SU-DHL-6 (cell line): ENCODE measurements around the gene MELK.

Experiments used
- H2AFZ ChIP-seq: fragments of 200-600 bp; sonication (generic); 2 replicates; pipeline ENCODE4 v1.6.1; 2014; ENCODE audit warnings: low read depth, mild to moderate bottlenecking, moderate library complexity, mixed read lengths, antibody characterized with exemption, low read length; ENCODE audit not compliant: severe bottlenecking
- H3F3A ChIP-seq: fragments of 200-600 bp; shearing (Covaris generic); 2 replicates; pipeline ENCODE4 v1.6.0; 2016; ENCODE audit warnings: antibody characterized with exemption, mild to moderate bottlenecking; ENCODE audit not compliant: insufficient read depth
- H3K27ac ChIP-seq: fragments of 200-600 bp; sonication (generic); 2 replicates; pipeline ENCODE4 v1.5.1; 2016; ENCODE audit warnings: low read depth, mild to moderate bottlenecking, low read length, moderate library complexity, mixed read lengths
- H3K27me3 ChIP-seq: fragments of 200-600 bp; sonication (generic), shearing (Covaris generic); 2 replicates; pipeline ENCODE4 v1.6.0; 2014; ENCODE audit warnings: mild to moderate bottlenecking, low read length
- H3K36me3 ChIP-seq: fragments of 200-600 bp; sonication (generic); 2 replicates; pipeline ENCODE4 v1.6.1; 2014; ENCODE audit warnings: mild to moderate bottlenecking, low read length, mixed read lengths
- H3K4me2 ChIP-seq: fragments of 300-600, 200-600 bp; shearing (Covaris generic), sonication (generic); 2 replicates; pipeline ENCODE4 v1.6.0; 2014; ENCODE audit warnings: low read length, low read depth, mild to moderate bottlenecking; ENCODE audit not compliant: poor library complexity, severe bottlenecking
- H3K4me3 ChIP-seq: fragments of 200-600 bp; sonication (generic); 2 replicates; pipeline ENCODE4 v1.5.1; 2014; ENCODE audit warnings: antibody characterized with exemption, low read length, mild to moderate bottlenecking, mixed read lengths; ENCODE audit not compliant: insufficient read depth, poor library complexity, severe bottlenecking
- H3K79me2 ChIP-seq: fragments of 200-600 bp; sonication (generic); 2 replicates; pipeline ENCODE4 v1.6.1; 2014; ENCODE audit warnings: mild to moderate bottlenecking, low read length, moderate library complexity; ENCODE audit not compliant: insufficient read depth
- H3K9ac ChIP-seq: fragments of 200-600 bp; sonication (generic); 2 replicates; pipeline ENCODE4 v1.7.0; 2014; ENCODE audit warnings: mild to moderate bottlenecking, low read length
- H3K9me2 ChIP-seq: fragments of 200-600 bp; sonication (generic); replicated peaks from 2 replicates; pipeline ENCODE4 v1.6.1; 2014; ENCODE audit warnings: low read length; ENCODE audit not compliant: insufficient read depth
- H3K9me3 ChIP-seq: fragments of 200-600 bp; sonication (generic); 2 replicates; pipeline ENCODE4 v1.6.1; 2014; ENCODE audit warnings: low read length, mixed read lengths; ENCODE audit not compliant: insufficient read depth
- H4K20me1 ChIP-seq: fragments of 200-600 bp; sonication (generic); 2 replicates; pipeline ENCODE4 v1.6.1; 2014; ENCODE audit warnings: low read depth, mild to moderate bottlenecking, antibody characterized with exemption, low read length, moderate library complexity, mixed read lengths
- EZH2phosphoT487 ChIP-seq: fragments of 200-600 bp; sonication (generic), shearing (Covaris generic); conservative IDR thresholded peaks from 2 replicates; pipeline ENCODE4 v1.6.1; 2018; ENCODE audit warnings: mild to moderate bottlenecking, antibody characterized with exemption, low read length, moderate library complexity, mixed read lengths
- TF ChIP-seq, protein P1 (sequence below): fragments of 200-600 bp; sonication (generic); IDR thresholded peaks from one replicate; pipeline ENCODE4 v1.5.1; 2017; ENCODE audit warnings: antibody characterized with exemption, mild to moderate bottlenecking, low read length, moderate library complexity; ENCODE audit not compliant: insufficient read depth, poor library complexity, severe bottlenecking

MELK gene

DNA sequence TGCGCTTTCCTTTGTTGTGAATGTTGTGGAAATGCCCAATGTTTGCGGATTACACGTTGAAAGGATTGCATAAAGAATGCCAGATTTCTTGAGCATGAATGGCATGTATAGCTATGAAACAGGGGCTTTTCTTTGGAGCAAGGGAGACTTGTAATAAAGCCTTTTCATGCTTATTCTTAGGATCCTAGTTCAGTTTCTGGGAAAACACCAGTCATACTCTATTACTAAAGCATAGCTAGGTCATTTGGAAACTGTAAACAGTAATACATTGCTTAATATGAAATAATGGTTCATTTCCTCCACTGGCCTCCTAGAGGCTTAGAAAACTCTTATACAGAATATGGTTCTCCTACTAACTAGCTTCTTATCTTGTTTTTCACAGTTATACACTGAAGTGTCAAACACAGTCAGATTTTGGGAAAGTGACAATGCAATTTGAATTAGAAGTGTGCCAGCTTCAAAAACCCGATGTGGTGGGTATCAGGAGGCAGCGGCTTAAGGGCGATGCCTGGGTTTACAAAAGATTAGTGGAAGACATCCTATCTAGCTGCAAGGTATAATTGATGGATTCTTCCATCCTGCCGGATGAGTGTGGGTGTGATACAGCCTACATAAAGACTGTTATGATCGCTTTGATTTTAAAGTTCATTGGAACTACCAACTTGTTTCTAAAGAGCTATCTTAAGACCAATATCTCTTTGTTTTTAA is 104.2 kb downstream of the MELK start:
- Histone ChIP-seq H3K79me2 (no peaks in the 10 kb centered on the region), H3K9me3 (no peaks in the 10 kb centered on the region), H3K27me3 (no peaks in the 10 kb centered on the region), H3K27ac (no peak overlapping the region), H3K9ac (no peak overlapping the region), H3K36me3 (peaks cover 85% of the 10 kb centered on the region), H3K9me2 (no peaks in the 10 kb centered on the region), H3K4me3 (no peak overlapping the region), H4K20me1 (no peaks in the 10 kb centered on the region), H2AFZ (no peak overlapping the region), H3F3A (peaks cover 19% of the 10 kb centered on the region), H3K4me2 (no peak overlapping the region)
- TF ChIP-seq, protein P1, sequence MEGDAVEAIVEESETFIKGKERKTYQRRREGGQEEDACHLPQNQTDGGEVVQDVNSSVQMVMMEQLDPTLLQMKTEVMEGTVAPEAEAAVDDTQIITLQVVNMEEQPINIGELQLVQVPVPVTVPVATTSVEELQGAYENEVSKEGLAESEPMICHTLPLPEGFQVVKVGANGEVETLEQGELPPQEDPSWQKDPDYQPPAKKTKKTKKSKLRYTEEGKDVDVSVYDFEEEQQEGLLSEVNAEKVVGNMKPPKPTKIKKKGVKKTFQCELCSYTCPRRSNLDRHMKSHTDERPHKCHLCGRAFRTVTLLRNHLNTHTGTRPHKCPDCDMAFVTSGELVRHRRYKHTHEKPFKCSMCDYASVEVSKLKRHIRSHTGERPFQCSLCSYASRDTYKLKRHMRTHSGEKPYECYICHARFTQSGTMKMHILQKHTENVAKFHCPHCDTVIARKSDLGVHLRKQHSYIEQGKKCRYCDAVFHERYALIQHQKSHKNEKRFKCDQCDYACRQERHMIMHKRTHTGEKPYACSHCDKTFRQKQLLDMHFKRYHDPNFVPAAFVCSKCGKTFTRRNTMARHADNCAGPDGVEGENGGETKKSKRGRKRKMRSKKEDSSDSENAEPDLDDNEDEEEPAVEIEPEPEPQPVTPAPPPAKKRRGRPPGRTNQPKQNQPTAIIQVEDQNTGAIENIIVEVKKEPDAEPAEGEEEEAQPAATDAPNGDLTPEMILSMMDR, result no peak
- TF ChIP-seq EZH2phosphoT487, result no peak

GRCh38 chr9:36677611-36678010 is 104.9 kb downstream of the MELK start:
- H3K27ac ChIP-seq, result no peak overlapping the region
- no peak overlapping the region for H3K9ac ChIP-seq
- H3K9me3 ChIP-seq, result no peaks in the 10 kb centered on the region
- H3K36me3 ChIP-seq, result peaks cover 83% of the 10 kb centered on the region
- peaks cover 19% of the 10 kb centered on the region for H3F3A ChIP-seq
- no peak overlapping the region for H3K4me2 ChIP-seq
- H2AFZ ChIP-seq, result no peak overlapping the region
- no peaks in the 10 kb centered on the region for H3K79me2 ChIP-seq
- H4K20me1 ChIP-seq, result no peaks in the 10 kb centered on the region
- TF ChIP-seq, protein P1, result no peak
- no peak for TF ChIP-seq EZH2phosphoT487
- H3K4me3 ChIP-seq, result no peak overlapping the region
- H3K27me3 ChIP-seq, result no peaks in the 10 kb centered on the region
- H3K9me2 ChIP-seq, result no peaks in the 10 kb centered on the region

DNA sequence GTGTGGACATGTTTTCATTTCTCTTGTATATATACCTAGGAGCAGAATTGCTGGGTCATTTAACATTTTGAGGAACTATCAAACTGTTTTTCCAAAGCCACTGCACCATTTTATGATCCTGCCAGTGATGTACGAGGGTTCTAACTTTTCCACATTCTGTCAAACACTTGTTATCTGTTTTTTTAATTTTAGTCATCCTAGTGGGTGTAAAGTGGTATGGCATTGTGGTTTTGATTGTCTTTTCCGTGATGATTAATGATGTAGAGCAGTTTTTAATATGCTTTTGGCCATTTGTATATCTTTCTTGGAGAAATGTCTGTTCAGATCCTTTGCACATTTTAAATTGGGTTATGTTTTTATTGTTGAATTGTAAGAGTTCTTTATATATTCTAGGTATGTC is 107.0 kb downstream of the MELK start:
- no peak overlapping the region for H2AFZ ChIP-seq
- H3K79me2 ChIP-seq, result no peaks in the 10 kb centered on the region
- H3K27me3 ChIP-seq, result no peaks in the 10 kb centered on the region
- H3K9me2 ChIP-seq, result no peaks in the 10 kb centered on the region
- TF ChIP-seq EZH2phosphoT487, result no peak
- TF ChIP-seq, protein P1, result no peak
- no peak overlapping the region for H3K27ac ChIP-seq
- peaks cover 19% of the 10 kb centered on the region for H3F3A ChIP-seq
- no peak overlapping the region for H3K9ac ChIP-seq
- H4K20me1 ChIP-seq, result no peaks in the 10 kb centered on the region
- H3K4me2 ChIP-seq, result no peak overlapping the region
- H3K4me3 ChIP-seq, result no peak overlapping the region
- no peaks in the 10 kb centered on the region for H3K9me3 ChIP-seq
- H3K36me3 ChIP-seq, result peaks cover 62% of the 10 kb centered on the region
